Spleen (tissue), 11 donors: ENCODE results near the gene CUTA. TPM values are rescaled to one million over a fixed set of nuclear protein-coding genes. Genes with fewer than 3 reads are reported as not detected.

Source experiments
- DNase-seq: peaks from one replicate; pipeline ENCODE4 v3.0.0-alpha.2; 2020
- H3K27ac ChIP-seq, 8 donors: fragments of 200-600 bp; sonication (generic) in 7 of 8; 1 replicate in 4 of 8; 2 replicates in 4 of 8; pipeline versions ENCODE4 v1.5.0 to v1.8.0; 2016 to 2021; ENCODE audit warnings: inconsistent platforms in 4 of 8, mild to moderate bottlenecking in 4 of 8, moderate library complexity in 1 of 8
- H3K27me3 ChIP-seq, 7 donors: fragments of 200-600 bp; sonication (generic) in 6 of 7; replicated peaks in 1 of 7; 1 replicate in 4 of 7; 2 replicates in 3 of 7; pipeline versions ENCODE4 v1.5.0 to v1.8.0; 2016 to 2021; ENCODE audit warnings: inconsistent platforms in 3 of 7, mild to moderate bottlenecking in 1 of 7
- H3K36me3 ChIP-seq, 6 donors: fragments of 200-600 bp; sonication (generic) in 5 of 6; 1 replicate in 4 of 6; 2 replicates in 2 of 6; pipeline versions ENCODE4 v1.5.0 to v1.8.0; 2016 to 2021; ENCODE audit warnings: inconsistent platforms in 2 of 6
- H3K4me1 ChIP-seq, 6 donors: fragments of 200-600 bp; sonication (generic) in 5 of 6; 1 replicate in 3 of 6; 2 replicates in 3 of 6; pipeline versions ENCODE4 v1.5.0 to v1.8.0; 2016 to 2021; ENCODE audit warnings: inconsistent platforms in 3 of 6
- H3K4me3 ChIP-seq, 8 donors: fragments of 200-600 bp; sonication (generic) in 7 of 8; 1 replicate in 4 of 8; 2 replicates in 4 of 8; pipeline versions ENCODE4 v1.5.0 to v1.8.0; 2016 to 2021; ENCODE audit warnings: inconsistent platforms in 4 of 8, mild to moderate bottlenecking in 4 of 8, moderate library complexity in 2 of 8
- H3K9me3 ChIP-seq, 8 donors: fragments of 200-600 bp; sonication (generic) in 7 of 8; 1 replicate in 4 of 8; 2 replicates in 4 of 8; pipeline versions ENCODE4 v1.5.0 to v1.8.0; 2016 to 2021; ENCODE audit warnings: inconsistent platforms in 4 of 8
- POLR2A ChIP-seq, 3 donors: fragments of 450-650 bp; IDR thresholded peaks; one replicate each; pipeline ENCODE4 v1.5.1; 2017; ENCODE audit warnings: antibody characterized with exemption in 3 of 3, mild to moderate bottlenecking in 1 of 3
- POLR2AphosphoS5 ChIP-seq, 3 donors: sonication (generic); formaldehyde crosslinking; IDR thresholded peaks; one replicate each; pipeline ENCODE4 v1.5.1; 2017; ENCODE audit warnings: antibody characterized with exemption in 3 of 3
- WGBS, 5 donors: extraction: QIAGEN DNeasy Blood & Tissue Kit in 3 of 5; methylation state at CpG; one replicate each; pipeline versions ENCODE4 v1.1.5 to v1.1.7; 2013 to 2018; 5-methylcytosine and 5-hydroxymethylcytosine counted together
- intact Hi-C: fragments of 100-400 bp; cut with DNase I; formaldehyde crosslinking; loops from one replicate; pipeline ENCODE4 v1.15.0; 2023; ENCODE audit warnings: low total_unique reads
- polyA plus RNA-seq, 3 donors: library from polyadenylated mRNA; stranded (reverse); fragments of 200-250 nt; gene quantifications; one replicate each; pipeline ENCODE4 v1.2.1, GENCODE V29; 2013
- total RNA-seq, 7 donors: library from RNA; depleted of rRNA in 3 of 7; stranded (reverse); fragments of >200 nt in 3 of 7; fragmentation: NEBNext Ultra II Directional in 4 of 7; extraction: Animal tissue kit (Norgen Biotek cat#: 25700) in 4 of 7; gene quantifications; one replicate each; pipeline versions ENCODE4 v1.1.0 to v1.2.1, GENCODE V29; 2016 to 2021
- TF ChIP-seq, protein P1 (sequence below), 11 experiments: fragments of 200-600 bp in 7 of 11; fragments of 450-650 bp in 4 of 11; sonication (generic) in 4 of 11; IDR thresholded peaks in 8 of 11; conservative IDR thresholded peaks in 3 of 11; 1 replicate in 7 of 11; 2 replicates in 4 of 11; pipeline versions ENCODE4 v1.4.0 to v1.8.0; 2016 to 2021; ENCODE audit warnings: antibody characterized with exemption in 11 of 11, inconsistent platforms in 4 of 11, mild to moderate bottlenecking in 1 of 11
- donor health status: healthy with polysubstance abuse.
- donor health status: DM: no; HTN: no; CAD: no; lungs with moderate emphysema.
- donor health status: DM: no; HTN: no; CAD: no.
- donor health status: Bipolar disorder and iron deficiency.
- donor health status: healthy.
- donor health status: DM: no; HTN: no; CAD: no.
- donor health status: DM: yes; HTN: yes; CAD: no.

CUTA gene
- total and polyA plus RNA-seq, 10 donors = 113 to 225 (median 137) TPM

- Histone ChIP-seq H3K36me3 (no peaks in the 10 kb centered on the region), H3K27me3 (no peaks in the 10 kb centered on the region), H3K9me3 (no peaks in the 10 kb centered on the region), H3K4me1 (peaks cover 5 to 43% (median 29%) of the 10 kb centered on the region in 6 donors), H3K27ac (peak overlapping the region; percentile 83 to 95 (median 91)), H3K4me3 (peak overlapping the region in 4 of 8 donors; percentile 7 to 74 (median 60))
- DNase-seq = no peak
- intact Hi-C loops = no loop called here
- 74 to 79% (median 78%) methylated on average over 9 of the region's 9 CpGs for WGBS, 5 donors
- TF ChIP-seq, protein P1, sequence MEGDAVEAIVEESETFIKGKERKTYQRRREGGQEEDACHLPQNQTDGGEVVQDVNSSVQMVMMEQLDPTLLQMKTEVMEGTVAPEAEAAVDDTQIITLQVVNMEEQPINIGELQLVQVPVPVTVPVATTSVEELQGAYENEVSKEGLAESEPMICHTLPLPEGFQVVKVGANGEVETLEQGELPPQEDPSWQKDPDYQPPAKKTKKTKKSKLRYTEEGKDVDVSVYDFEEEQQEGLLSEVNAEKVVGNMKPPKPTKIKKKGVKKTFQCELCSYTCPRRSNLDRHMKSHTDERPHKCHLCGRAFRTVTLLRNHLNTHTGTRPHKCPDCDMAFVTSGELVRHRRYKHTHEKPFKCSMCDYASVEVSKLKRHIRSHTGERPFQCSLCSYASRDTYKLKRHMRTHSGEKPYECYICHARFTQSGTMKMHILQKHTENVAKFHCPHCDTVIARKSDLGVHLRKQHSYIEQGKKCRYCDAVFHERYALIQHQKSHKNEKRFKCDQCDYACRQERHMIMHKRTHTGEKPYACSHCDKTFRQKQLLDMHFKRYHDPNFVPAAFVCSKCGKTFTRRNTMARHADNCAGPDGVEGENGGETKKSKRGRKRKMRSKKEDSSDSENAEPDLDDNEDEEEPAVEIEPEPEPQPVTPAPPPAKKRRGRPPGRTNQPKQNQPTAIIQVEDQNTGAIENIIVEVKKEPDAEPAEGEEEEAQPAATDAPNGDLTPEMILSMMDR (IDR thresholded peaks at IDR 0.05 in 8 of 11, conservative IDR thresholded peaks at IDR 0.05 in 3 of 11) = no peak
- TF ChIP-seq POLR2A (IDR thresholded peaks at IDR 0.05) = no peak
- no peak for TF ChIP-seq POLR2AphosphoS5 (IDR thresholded peaks at IDR 0.05)
Observed at GRCh38 chr6:33390767-33391277, 27.1 kb downstream of the CUTA start.

DNA sequence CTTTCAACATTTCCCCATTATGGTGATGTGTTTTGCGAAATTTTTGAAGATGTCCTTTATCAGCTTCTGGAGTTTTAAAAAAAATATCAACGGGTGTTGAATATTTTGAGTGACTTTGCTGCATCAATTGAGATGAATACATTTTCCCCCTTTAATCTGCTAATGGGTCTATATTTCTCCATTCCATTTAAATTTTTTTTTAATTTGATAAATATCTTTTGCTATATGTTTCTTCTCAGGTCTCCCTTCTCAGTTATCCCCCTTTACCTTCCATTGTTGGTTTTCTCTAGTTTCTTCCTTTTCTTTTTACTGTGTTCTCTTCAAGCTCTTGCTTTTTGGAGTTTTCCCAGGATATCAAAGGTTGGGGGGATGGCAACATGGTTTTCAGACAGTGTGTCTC, 27.7 kb downstream of the CUTA start:
- TF ChIP-seq POLR2AphosphoS5 (IDR thresholded peaks at IDR 0.05) = no peak
- no peak for TF ChIP-seq POLR2A (IDR thresholded peaks at IDR 0.05)
- TF ChIP-seq, protein P1 (IDR thresholded peaks at IDR 0.05 in 8 of 11, conservative IDR thresholded peaks at IDR 0.05 in 3 of 11) = no peak
- intact Hi-C loops = no loop called here
- DNase-seq = no peak
- peak overlapping the region in 4 of 8 donors; percentile 91 to 95 (median 92) for H3K27ac ChIP-seq
- no peaks in the 10 kb centered on the region for H3K27me3 ChIP-seq
- no peaks in the 10 kb centered on the region for H3K36me3 ChIP-seq
- no peaks in the 10 kb centered on the region for H3K9me3 ChIP-seq
- H3K4me3 ChIP-seq = no peak overlapping the region
- WGBS, 5 donors = 66 to 96% (median 84%) methylated on average over 2 of the region's 2 CpGs
- H3K4me1 ChIP-seq = peaks cover 5 to 43% (median 29%) of the 10 kb centered on the region in 6 donors

DNA sequence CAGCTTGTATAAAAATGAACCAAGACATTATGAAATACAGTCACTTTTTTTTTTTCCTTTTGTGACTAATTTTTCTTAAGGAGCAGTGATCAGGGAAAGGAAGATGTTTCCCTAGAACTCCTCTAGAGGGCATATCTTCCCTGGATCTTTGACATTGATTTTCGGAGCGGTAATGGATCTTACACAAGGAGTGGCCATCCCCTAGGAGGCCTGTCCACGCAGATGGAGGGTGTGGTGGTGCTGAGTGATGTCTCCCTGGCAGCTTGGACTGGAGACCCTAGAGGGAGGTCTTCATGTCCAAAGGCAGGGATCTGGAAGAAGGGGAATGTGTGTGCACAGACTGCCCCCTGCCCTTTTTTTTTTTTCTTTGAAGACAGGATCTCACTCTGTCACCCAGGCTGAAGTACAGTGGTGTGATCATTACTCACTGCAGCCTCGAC, 33.3 kb downstream of the CUTA start:
- H3K36me3 ChIP-seq = no peaks in the 10 kb centered on the region
- no peak overlapping the region for H3K4me3 ChIP-seq
- 55 to 77% (median 63%) methylated on average over 4 of the region's 4 CpGs for WGBS, 5 donors
- intact Hi-C loops = no loop called here
- no peaks in the 10 kb centered on the region for H3K4me1 ChIP-seq
- H3K9me3 ChIP-seq = no peaks in the 10 kb centered on the region
- TF ChIP-seq, protein P1 (IDR thresholded peaks at IDR 0.05 in 8 of 11, conservative IDR thresholded peaks at IDR 0.05 in 3 of 11) = peak in 3 of 11 experiments; percentile 5 to 16 (median 12)
- TF ChIP-seq POLR2AphosphoS5 (IDR thresholded peaks at IDR 0.05) (no peak), POLR2A (IDR thresholded peaks at IDR 0.05) (no peak)
- no peak overlapping the region for H3K27ac ChIP-seq
- no peak for DNase-seq
- no peaks in the 10 kb centered on the region for H3K27me3 ChIP-seq

DNA sequence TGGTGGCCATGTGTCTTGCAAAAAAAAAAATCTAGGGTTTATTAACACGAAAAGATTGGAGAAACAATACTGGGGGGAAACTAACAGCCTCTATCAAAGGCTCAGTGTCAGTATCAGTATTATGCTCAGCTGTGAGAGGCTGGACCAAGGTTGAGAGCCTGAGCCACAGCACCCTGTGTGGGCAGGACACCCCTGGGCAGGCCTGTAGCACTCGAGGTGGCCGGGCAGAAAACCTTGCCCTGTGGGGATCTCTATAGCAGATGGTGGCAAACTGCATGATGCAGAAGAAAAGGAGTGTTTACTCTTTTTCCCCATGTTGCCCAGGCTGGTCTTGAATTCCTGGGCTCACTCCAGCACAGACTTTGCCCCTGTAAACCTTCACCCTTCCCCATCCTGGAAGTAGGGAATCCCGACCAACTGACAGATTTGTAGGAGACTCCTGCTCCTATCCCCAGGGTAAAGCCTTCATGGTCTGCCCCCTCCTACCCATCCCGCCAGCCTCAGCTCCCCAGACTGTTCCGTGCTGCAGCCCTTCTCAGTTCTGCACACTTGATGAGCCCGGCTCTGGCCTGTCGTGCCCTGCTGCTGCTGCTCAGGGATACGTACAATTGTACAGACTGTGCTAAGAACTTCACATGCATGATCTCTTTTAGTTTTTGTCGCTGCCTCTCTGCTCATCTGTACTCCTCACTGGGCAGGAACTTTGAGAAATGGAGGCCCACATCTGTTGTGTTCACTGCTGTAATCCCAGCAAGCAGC, 34.3 kb downstream of the CUTA start:
- no peak overlapping the region for H3K27ac ChIP-seq
- H3K36me3 ChIP-seq = no peaks in the 10 kb centered on the region
- H3K27me3 ChIP-seq = no peaks in the 10 kb centered on the region
- no peaks in the 10 kb centered on the region for H3K9me3 ChIP-seq
- DNase-seq = no peak
- no peaks in the 10 kb centered on the region for H3K4me1 ChIP-seq
- no peak overlapping the region for H3K4me3 ChIP-seq
- WGBS, 5 donors = 74 to 89% (median 80%) methylated on average over 9 to 10 of the region's 10 CpGs
- TF ChIP-seq POLR2A (IDR thresholded peaks at IDR 0.05) = no peak
- TF ChIP-seq, protein P1 (IDR thresholded peaks at IDR 0.05 in 8 of 11, conservative IDR thresholded peaks at IDR 0.05 in 3 of 11) = no peak
- TF ChIP-seq POLR2AphosphoS5 (IDR thresholded peaks at IDR 0.05) = no peak
- intact Hi-C loops = no loop called here
